HG03457 (cell line): ENCODE results near the gene ZKSCAN5.

ENCODE experiments used
- ATAC-seq: cut with Tn5 transposase; IDR thresholded peaks from one replicate; pipeline ENCODE4 v1.9.1; 2021; ENCODE audit warnings: moderate number of reproducible peaks; ENCODE audit not compliant: unreplicated experiment

The ZKSCAN5 gene

DNA sequence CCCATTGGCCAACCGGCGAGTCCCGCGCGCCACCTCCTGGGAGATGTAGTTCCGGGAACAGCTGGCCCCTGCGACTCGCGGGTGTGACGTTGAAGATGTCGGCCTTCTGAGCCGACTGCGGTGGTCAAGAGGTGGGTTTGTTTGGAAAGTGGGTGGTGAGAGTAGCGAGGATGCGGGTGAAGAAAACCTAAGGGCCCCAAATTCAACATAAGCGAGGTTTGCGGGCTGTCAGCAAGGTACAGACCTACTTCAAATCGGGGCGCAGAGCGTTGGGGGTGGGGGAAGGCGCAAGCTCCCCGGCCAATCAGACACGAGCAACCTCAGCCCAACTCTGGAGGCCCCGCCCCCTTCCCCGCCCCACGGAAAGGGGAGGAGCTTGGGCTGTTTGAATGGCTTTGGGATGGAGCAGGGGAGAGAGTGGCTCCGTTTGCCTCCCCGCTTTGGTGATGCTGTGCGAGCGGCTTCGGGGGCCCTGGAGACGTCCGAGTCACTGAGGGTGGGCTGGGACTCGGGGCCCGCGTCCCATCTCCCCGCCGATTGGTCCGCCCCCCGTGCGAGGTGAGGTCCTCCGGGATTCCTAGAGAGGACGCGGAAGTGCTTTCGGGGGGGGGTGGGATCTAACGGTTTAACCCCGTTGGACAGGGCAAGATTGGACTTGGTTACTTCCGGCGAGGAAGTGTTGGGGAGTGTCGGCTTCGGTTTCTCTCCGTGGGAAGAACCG lies at the start of gene ZKSCAN5:
Gene ZKSCAN5, plus strand, starts transcription at position 60 of the 721 bp plus-strand sequence. CDS start 1,383 bp downstream, outside the sequence.
- peak; percentile 60 for ATAC-seq

- ATAC-seq: no peak
Observed at GRCh38 chr7:99455874-99456273, 48.6 kb upstream of the ZKSCAN5 start.

DNA sequence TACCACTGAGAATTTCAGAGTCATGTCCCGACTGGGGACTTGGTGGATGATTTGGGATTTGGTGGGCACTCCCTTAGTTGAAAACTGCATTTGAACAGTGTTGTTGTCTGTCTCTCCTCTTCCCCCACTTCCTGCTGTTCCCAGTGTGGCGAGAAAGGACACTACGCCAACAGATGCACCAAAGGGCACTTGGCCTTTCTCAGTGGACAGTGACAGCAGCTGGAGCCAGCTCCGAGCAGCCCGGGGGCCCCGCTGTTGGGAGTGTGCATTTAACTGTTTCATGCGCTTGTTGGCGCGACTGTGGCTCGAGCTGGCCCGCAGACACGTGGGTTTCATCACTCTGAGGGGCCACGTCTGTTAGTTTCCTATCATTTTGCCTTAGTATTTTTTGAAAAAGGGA lies 48.2 kb upstream of the ZKSCAN5 start:
- ATAC-seq: no peak

GRCh38 chr7:99457050-99457649 lies 47.3 kb upstream of the ZKSCAN5 start:
- ATAC-seq: no peak

- ATAC-seq: no peak
Observed at GRCh38 chr7:99457650-99458493, 46.6 kb upstream of the ZKSCAN5 start.

DNA sequence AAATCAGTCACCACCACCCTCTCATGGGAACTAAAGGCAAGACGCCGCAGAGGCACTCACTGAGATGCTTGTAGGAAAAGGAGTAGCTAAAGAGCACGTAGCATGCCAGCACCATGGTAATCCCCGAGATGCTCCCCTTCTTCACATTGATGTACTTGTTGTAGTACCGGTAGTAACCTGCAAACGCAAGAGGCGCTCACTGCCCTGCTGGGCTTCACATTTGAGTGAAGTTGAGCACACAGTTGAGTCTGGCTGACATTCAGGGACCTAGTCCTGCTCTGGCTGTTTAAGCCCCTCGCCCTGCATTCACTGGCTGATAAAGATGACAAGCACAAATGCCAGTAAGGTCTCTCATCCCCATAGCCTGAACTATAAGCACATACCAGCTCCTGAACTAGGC lies 45.4 kb upstream of the ZKSCAN5 start:
- no peak for ATAC-seq

DNA sequence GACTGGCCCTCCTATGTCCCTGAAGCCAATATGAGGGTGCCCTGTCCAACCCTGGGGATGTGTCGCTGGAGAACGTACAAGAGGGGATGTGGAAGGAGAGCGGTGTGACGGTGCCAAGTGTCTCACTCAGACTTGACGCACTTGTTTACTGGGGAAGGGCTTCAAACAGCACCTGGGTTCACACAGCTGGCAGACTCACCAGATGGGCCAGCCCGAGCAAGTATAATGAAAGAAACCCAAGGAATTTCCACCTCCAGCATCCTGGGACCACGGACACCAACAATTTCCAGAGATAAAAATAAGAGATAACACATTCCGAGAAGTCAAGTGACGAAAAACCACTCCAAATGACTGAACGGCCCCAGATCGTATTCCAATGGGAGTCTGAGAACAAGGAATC lies 43.8 kb upstream of the ZKSCAN5 start:
- no peak for ATAC-seq

- ATAC-seq: no peak
Observed at GRCh38 chr7:99461221-99461620, 43.2 kb upstream of the ZKSCAN5 start.

GRCh38 chr7:99465421-99465768 lies 39.1 kb upstream of the ZKSCAN5 start:
- ATAC-seq: no peak

- no peak for ATAC-seq
Observed at GRCh38 chr7:99468336-99468918, 36.0 kb upstream of the ZKSCAN5 start.

DNA sequence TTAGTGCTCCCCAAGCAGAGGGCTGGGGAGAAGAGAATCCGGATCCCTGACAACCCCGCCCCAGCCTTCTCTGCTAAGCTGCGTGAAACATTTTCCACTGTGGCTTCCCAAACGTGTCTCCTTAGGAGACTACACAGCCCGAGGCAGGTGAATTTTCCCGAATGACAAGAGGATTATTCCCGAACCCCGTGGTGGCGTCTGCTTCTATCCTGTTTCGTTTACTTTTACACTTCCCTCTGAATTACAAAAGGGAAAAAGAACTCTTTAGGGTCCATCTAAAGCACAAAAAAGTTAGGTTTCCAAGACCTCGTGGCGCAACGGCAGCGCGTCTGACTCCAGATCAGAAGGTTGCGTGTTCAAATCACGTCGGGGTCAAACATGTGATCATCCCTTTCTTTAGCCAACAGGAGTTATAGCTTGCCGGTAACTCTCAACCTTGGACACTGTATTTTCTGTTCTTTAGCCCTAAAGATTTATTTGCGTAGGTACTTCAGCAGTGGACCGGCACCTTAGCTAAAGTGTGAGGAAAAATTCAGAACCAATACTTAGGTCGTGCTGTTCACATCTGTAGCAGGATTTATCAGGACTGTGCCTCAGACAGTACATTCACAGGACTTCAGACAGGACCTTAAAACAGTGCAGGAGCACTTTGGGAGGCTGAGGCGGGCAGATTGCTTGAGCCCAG lies 34.9 kb upstream of the ZKSCAN5 start:
- ATAC-seq: no peak

GRCh38 chr7:99472561-99473314 lies 31.7 kb upstream of the ZKSCAN5 start, which contains the start of gene ZNF789:
Gene ZNF789 (plus strand): TSS chr7:99472890. CDS start chr7:99476457, 3,567 bp downstream.
- ATAC-seq: peak; percentile 74

- no peak for ATAC-seq
Observed at GRCh38 chr7:99473315-99473596, 31.2 kb upstream of the ZKSCAN5 start.

DNA sequence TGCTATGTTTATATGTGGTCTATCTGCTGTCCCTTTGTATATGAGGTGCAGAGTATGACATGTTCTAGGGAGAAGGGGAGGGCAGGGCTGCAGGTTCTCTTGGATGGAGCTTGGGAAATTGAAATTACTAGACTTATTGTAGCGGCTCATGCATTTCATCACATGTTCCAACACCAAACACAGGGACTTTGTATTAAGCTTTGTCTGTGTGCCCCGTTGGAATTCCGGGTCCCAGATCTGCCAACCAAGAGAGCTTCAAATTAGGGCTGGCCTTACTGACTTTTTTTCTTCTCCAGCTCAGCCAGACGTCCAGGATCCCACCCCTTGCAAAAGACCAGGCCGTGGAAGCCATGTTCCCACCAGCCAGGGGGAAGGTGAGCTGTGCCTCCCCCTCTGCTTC lies 28.4 kb upstream of the ZKSCAN5 start:
- no peak for ATAC-seq

DNA sequence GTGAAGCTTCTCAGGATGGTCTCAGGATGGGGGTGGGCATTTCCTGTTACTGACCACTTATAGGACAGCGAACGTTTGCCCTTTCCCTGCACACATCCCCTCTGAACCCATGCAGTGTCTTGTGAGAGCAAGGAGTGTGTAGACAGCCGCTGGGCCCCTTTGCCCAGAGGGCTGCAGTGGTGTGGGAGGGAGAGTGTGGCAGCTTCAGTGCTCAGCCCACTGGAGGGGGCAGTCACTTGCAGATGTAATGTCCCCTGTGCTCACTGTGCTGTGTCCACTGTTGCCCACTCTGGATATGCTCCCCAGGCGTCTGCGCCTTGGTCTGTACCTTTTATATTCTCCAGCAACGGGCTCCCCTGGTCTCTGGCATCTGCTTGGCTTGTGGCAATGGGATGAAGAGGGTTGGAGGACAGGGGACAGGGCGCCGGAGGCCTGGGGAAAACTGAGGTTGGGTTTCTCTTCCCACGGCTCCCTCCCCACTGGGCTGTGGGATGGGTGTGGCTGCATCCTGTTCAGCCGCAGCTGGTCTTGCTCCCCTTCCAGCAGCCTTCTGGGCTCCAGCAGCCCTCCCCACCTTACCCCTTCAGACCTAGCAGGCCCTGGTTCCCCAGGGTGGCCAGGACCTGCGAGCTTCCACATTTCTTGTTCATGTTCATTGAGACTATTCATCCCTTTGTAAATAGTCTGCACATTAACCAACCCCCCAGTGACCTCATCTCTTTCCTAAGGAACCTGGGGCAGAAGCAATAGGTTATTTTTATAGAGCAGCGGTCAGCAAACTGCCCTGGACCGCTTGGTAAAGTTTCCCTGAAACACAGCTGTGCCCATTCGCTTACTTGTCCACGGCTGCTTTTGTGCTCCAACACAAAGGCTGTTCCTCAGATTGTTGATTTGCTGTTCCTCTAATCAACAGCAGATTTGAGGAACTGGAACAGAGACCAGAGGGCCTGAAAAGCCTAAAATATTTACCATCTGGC lies 25.7 kb upstream of the ZKSCAN5 start:
- ATAC-seq: no peak

DNA sequence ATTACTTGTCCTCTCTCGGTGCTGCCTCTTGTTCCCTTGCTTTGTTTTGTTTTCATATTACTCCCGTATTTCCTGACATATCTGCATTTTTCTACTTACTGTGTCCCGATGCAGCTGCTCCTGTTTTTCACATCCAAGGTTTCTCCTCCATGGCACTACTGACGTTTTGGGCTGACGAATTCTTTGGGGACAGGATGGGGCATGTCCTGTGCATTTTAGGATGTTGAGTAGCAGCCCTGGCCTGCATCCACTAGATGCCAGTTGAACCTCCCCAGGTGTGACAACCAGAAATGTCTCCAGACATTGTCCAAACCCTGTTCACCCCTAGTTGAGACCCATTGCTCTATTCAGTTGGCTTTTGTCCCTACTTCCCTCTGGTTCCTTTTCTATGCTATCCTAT lies 19.4 kb upstream of the ZKSCAN5 start:
- ATAC-seq: no peak

DNA sequence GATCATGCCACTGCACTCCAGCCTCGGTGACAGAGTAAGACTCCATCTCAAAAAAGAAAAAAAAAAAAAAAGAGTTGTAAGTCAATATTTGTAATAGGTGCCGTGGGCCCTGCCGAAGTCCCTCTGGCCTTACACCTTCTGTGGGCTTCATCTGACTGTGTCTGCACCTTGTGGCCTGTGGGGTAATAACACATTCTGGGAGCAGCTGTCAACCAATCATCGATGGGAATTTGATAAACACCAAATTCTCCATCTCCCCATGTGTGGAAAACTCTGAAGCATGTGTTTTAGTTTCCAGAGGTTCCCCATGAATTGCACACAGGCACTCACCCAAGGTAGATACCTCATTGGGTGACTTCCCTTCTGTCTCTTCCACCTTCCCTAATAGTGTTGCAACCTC lies 15.2 kb upstream of the ZKSCAN5 start:
- no peak for ATAC-seq

GRCh38 chr7:99490878-99491277 lies 13.6 kb upstream of the ZKSCAN5 start:
- ATAC-seq: no peak

GRCh38 chr7:99493823-99494222 lies 10.6 kb upstream of the ZKSCAN5 start:
- no peak for ATAC-seq
